22Rv1 (cell line): ENCODE results near the gene RAX2.

Experiments used
- H3K27ac ChIP-seq: fragments of 450-650 bp; 2 replicates; pipeline ENCODE4 v1.5.1; 2017
- ZFX ChIP-seq: fragments of 450-650 bp; IDR thresholded peaks from 2 replicates; pipeline ENCODE4 v1.6.1; 2017; ENCODE audit warnings: antibody characterized with exemption, borderline replicate concordance
- TF ChIP-seq, protein P1 (sequence below): fragments of 450-650 bp; IDR thresholded peaks from 2 replicates; pipeline ENCODE4 v1.5.1; 2017; ENCODE audit warnings: mild to moderate bottlenecking

The RAX2 gene

GRCh38 chr19:3798137-3798536, 26.1 kb upstream of the RAX2 start:
- TF ChIP-seq ZFX = no peak
- TF ChIP-seq, protein P1, sequence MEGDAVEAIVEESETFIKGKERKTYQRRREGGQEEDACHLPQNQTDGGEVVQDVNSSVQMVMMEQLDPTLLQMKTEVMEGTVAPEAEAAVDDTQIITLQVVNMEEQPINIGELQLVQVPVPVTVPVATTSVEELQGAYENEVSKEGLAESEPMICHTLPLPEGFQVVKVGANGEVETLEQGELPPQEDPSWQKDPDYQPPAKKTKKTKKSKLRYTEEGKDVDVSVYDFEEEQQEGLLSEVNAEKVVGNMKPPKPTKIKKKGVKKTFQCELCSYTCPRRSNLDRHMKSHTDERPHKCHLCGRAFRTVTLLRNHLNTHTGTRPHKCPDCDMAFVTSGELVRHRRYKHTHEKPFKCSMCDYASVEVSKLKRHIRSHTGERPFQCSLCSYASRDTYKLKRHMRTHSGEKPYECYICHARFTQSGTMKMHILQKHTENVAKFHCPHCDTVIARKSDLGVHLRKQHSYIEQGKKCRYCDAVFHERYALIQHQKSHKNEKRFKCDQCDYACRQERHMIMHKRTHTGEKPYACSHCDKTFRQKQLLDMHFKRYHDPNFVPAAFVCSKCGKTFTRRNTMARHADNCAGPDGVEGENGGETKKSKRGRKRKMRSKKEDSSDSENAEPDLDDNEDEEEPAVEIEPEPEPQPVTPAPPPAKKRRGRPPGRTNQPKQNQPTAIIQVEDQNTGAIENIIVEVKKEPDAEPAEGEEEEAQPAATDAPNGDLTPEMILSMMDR = no peak
- H3K27ac ChIP-seq = no peak overlapping the region

GRCh38 chr19:3796358-3796757, 24.3 kb upstream of the RAX2 start:
- no peak overlapping the region for H3K27ac ChIP-seq
- TF ChIP-seq, protein P1 = no peak
- no peak for TF ChIP-seq ZFX

GRCh38 chr19:3793799-3794198, 21.8 kb upstream of the RAX2 start:
- no peak for TF ChIP-seq ZFX
- TF ChIP-seq, protein P1 = no peak
- H3K27ac ChIP-seq = no peak overlapping the region

DNA sequence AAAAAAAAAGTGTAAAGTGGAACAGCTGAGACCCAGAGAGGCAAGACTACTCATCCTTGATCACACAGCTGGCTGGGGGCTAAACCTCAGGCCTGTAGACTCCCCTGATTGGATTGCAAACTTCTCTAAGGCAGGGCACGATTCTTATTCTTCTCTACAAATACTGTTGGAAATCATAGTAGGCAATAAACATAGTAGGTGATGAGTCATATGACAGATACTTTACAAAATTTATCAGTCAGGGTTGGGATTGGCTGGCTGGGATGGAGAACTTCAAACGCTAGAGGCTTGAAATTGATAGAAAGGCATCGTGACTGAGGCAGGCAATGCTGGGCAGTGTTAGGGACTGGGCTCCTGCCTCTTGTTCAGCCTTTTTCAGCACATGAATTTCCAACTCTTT, 20.1 kb upstream of the RAX2 start:
- H3K27ac ChIP-seq = no peak overlapping the region
- no peak for TF ChIP-seq ZFX
- TF ChIP-seq, protein P1 = no peak

GRCh38 chr19:3790941-3791340, 18.9 kb upstream of the RAX2 start:
- TF ChIP-seq ZFX = no peak
- TF ChIP-seq, protein P1 = no peak
- no peak overlapping the region for H3K27ac ChIP-seq

DNA sequence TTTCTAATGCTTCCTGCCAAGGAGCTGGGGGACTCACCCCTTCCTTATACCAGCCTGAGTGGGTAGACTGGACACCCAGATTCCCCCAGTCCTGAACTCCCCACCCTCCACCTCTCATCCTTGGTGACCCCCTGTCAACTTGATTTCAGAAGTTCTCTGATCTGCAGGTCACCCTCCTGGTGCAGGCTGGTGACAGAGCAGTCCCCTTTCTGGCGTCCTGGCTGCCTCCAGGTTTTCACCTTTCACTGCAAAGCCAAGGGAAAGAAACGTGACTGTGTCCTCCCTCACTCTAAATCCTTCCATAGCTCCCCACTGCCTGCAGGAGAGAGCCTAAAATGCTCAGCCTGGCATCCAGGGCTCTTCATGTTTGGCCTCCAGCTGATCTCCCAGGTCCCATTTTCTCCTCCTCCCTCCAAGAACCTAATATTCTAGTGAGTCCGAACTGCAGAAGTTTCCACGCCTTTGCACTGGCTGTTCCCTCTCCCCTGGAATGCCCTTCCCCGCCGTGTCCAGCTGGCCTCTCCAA, 18.2 kb upstream of the RAX2 start:
- TF ChIP-seq, protein P1 = no peak
- TF ChIP-seq ZFX = no peak
- no peak overlapping the region for H3K27ac ChIP-seq

DNA sequence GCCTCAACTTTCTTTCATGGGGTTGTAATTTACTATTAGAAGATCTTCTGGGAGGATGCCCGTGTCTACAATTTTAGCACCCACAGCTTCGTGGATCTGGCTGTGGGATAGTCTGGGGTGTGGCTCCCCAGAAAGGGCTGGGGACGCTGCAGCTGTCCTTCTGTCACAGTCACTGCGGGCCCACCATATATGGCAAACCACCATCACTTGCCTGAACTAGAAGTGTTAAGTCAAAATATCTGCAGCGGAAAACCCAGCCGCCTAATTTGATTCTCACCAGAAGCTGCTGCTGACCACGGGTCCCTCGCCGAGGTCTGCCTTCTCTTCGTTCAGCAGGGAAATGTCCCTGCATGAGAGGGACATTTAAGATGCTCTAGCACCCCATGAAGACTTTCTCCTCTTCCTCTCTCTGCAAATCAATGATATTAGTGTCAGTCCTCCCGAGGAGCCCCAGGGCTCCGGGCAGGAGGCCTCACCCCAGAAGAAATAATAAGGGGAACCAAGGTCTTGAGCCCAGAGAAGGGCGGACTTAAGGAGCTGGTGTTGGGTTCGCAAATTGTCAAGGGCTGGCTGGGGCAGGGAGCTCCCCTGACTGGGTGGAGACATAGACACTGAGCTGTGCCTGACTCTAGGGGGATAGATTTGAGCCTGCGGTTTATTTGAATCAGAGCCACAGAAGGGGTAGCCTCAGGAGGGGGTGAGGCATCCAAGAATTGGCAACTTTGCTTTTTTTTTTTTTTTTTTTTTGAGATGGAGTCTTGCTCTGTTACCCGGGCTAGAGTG, 17.2 kb upstream of the RAX2 start:
- no peak overlapping the region for H3K27ac ChIP-seq
- no peak for TF ChIP-seq ZFX
- TF ChIP-seq, protein P1 = no peak
